ENCODE measurements around the gene TFPI2.
A peak's percentile ranks its signal among the peaks of the same experiment; 100 is the strongest.
"Not testable (repeated sequence)": the region's sequence is repeated elsewhere in the genome, so short reads cannot be mapped to it uniquely, and the experiment has no call there.

Gene TFPI2, protein sequence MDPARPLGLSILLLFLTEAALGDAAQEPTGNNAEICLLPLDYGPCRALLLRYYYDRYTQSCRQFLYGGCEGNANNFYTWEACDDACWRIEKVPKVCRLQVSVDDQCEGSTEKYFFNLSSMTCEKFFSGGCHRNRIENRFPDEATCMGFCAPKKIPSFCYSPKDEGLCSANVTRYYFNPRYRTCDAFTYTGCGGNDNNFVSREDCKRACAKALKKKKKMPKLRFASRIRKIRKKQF

DNA sequence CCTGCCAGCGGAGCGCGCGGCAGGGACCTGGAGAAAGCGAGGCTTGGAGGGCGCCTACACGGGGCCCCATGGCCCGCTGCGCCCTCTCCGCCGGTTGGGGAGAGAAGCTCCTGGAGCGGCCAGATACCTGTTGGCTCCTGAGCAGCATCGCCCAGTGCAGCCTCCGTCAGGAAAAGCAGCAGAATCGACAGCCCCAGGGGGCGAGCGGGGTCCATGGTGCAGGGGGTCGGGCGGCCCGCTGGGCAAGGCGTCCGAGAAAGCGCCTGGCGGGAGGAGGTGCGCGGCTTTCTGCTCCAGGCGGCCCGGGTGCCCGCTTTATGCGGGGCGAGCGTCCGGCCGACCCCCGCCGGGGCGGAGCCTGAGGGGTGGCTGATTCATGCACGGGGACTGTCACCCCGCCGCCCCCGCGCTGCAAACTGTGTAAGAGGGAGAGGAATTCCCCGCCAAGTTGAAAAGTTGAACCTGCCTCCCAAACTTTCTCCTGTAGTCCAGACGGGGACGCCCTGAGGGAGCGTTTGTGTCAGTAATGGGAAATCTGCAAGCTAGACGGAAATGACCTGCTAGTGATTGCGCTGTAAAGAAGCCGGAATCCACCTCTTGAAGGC is at the start of gene TFPI2:
Gene TFPI2, minus strand, starts transcription at position 290 of the 605 bp plus-strand sequence. Its CDS starts 75 bp downstream, at position 215.
- DNase-seq (ENCODE audit: low read depth in 3 of 3), result peak in 1 of 3 experiments; percentile 9

DNA sequence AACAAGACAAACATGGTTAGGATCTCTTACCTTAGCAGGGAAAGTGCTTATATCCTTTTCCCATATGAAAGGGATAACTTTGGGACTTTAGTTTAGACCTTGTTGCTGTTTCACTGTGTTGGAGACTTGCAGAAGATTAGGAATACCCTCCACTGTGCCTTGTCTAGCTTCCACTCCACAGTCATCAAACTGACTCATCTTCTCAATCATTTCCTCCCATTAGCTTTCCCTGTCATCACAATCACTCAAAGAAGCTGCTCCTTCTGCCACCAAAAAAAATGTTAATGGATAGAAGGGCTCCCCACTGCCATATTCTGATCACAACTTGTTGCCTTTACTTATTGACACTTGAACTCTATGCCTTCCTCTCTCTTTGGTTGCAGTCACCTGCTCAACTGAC is 47.7 kb upstream of the TFPI2 start:
- DNase-seq (ENCODE audit: low read depth in 3 of 3), result no peak

DNA sequence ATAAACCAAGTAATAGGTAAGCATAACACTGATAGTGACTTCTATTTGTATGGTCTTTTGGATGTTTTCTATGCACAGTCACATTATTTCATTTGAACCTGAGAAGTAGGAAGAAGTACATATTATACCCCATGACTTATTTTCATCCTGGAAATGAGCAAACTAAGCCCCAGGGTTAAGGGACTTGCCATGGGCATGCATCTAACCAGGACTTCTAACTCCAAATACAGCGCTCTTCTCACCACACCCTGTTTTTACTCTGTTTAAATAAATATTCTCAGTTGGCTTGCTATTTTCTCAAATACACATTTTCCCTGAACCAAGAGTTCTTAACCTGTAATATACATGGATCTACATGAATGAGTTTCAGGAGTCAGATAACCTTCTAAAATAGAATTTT is 47.3 kb upstream of the TFPI2 start:
- no peak for DNase-seq (ENCODE audit: low read depth in 3 of 3)

DNA sequence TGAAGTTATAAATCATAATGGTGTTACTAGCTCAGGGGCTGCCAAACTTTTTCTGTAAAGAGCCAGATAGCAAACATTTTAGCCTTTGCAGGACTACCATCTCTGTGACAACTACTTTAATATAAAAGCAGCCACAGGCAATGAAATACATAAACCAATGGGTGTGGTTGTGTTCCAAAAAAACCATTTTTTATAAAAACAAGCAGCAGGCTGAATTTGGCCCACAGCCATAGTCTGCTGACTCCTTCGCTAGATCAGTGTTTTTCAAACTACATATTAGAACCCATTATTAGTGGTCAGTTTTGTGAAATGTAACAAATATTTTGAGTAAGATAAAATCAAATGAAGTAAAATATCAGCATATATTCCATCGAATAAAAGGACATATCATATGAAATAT is 44.5 kb upstream of the TFPI2 start:
- DNase-seq (ENCODE audit: low read depth in 3 of 3), result no peak

DNA sequence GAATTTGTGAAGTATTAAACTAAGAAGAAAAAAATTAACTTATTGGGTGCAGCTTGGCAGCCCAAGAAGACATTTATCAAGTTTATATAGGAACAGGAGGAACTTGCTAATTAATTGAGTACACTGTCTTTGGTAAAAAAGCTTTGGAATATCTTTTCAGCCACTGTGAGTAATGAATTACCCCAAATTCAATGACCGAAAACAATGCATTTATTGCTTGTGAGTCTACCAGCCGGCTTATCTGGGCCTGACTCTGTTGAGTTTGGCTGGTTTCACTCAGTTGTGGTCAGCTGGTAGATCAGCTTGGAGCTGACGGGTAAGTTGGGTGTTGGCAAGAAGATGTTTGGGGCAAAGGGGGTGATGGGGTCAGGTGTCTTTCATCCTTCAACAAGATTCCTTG is 42.6 kb upstream of the TFPI2 start:
- no peak for DNase-seq (ENCODE audit: low read depth in 3 of 3)

DNA sequence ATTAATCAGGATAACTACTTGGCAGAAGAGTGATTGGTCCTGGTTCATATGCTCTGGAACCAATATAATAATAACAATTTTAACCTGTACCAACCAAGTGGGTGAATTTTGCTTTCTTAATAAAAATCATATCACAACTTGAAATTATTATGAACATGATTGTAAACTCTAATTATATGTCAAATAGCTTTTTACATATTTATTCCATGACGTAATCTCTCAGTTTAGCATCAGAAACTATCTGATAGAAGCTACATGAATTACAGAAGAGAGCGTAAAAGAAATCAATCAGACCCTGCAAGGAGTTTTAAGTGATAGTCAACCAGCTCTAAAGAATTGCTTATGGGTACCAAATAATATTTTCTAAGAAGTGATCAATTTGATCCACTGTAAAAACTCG is 41.1 kb upstream of the TFPI2 start:
- DNase-seq (ENCODE audit: low read depth in 3 of 3), result no peak

DNA sequence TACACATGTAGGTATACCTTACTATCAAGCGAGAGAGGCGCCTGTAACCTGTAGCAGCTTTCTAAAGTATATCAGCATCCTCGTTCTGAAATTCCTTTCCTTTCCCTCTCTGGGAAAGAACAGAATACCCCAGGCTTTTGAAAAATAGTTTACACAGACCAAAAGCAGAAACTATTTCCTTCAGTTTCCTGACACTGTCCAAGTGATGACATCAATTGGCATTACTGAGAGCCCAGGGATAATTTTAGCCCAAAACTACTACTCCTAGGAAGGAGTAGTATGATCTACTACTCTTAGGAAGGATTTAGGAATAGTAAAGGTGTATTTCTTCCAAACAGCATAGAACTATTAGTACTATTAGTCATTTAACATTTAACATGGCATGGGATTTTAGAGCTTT is 37.0 kb upstream of the TFPI2 start:
- no peak for DNase-seq (ENCODE audit: low read depth in 3 of 3)

DNA sequence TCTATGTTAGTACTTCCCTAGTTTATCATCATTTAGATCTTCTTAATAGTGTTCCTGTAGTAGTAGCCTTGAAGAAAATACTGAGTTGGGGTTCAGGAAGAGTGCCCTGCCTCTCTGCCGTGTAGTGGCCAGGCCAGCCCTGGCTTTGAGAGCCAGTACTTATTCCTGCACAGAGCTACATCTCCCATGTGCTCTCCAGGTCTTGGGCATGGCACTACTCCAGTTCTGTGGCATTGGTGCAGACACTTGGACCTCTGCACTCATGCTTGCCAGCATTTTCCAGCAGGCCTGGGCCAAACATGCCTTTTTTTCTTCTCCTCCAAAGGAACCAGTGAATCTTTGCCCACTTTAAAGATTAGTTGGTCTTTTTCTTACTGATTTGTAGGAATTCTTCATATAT is 36.2 kb upstream of the TFPI2 start:
- DNase-seq (ENCODE audit: low read depth in 3 of 3), result no peak

DNA sequence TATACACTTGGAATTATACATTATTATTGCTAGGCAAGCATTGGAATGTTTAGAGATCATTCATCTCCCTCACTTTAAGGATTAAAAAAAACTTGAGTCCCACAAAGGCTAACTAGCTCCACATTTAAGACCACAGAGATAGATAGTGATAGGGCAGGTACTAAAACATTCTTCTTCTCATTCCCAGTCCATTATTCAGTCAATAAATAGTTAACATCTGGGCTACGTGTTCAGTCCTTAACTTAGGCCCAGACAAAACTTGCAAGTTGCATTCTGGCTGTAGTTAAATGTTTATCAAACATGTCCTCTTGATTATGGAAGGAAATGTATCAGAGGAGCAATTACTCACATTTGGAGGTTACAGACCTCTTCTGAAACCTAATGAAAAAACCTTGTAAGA is 33.4 kb upstream of the TFPI2 start:
- no peak for DNase-seq (ENCODE audit: low read depth in 3 of 3)

DNA sequence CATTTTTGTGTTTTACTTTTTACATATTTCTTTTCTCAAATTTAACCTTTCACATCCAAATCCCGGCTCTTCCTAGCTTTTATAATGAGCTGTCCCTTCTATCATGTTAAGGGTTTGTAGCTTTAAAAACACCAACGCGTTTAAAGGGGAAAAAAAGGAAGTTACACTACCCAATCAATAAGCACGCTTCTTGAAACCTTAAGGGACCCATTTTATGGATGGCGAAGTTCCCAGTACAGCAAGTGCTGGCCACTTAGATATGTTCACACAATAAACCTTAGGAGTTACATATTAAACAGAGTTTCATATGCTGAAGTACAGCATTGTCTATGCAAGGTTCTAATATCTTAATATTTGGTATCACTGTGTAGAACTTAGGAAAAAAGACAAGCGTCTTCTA is 32.7 kb upstream of the TFPI2 start:
- DNase-seq (ENCODE audit: low read depth in 3 of 3), result no peak

DNA sequence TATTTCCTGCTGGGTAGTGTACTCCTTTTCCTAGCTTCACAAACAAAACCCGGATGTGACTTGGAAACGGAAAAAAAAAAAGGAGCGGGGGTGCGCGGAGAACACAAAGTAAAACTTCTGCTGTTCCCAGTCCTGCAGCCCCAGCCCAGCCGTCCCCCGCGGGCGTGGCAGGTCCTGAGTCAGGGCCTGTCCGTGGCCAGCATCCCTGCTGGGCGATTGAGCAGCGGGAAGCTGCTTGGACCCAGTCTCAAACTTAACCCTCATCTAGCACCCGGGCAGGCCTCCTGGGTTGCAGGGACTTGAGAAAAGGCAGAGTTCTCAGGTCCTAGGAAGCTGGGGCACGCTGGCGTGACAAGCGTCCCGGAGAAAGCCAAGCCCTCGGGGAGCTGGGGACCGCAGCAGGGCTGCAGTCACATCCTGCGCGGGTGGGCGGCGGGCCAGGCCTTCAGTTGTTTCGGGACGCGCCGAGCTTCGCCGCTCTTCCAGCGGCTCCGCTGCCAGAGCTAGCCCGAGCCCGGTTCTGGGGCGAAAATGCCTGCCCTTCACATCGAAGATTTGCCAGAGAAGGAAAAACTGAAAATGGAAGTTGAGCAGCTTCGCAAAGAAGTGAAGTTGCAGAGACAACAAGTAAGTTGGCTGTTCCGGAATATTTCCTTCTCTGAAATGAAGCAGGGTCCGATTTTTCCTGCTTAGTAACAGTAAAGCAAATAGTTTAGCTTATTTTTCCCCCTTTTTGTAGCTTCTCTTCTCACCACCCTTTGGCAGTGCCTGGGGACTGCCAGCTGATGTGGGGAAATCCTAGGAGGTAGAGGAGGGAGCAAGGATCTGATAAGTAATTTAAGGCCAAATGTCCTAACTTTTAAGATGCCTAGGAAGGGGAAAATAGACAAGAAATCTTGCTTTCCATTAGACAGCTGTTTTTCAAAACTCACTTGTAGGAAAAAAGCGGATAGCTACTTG is 31.3 kb upstream of the TFPI2 start, which contains the start of gene GNG11:
Gene GNG11, plus strand, starts transcription at position 129 of the 960 bp plus-strand sequence. Its CDS starts 403 bp downstream, at position 532.
- DNase-seq (ENCODE audit: low read depth in 3 of 3), result peak in 2 of 3 experiments; percentile 2 to 20

DNA sequence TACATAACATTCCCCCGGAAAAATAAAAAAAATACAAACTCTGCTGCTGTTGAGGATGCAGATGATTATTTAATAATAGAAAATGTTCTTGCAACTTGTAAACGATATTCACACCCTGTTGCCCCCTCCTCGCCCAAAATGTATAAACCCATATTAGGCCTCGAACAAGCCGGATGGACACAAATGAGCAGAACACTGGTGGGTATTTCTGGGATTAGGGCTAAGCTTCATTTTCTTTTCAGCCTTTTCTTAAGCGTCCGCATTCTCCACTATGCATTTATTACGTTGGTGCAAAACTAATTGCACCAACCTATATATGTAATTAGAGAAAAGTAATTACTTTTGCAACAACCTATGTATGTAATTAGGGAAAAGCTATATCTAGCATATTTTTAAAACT is 30.6 kb upstream of the TFPI2 start:
- no peak for DNase-seq (ENCODE audit: low read depth in 3 of 3)

DNA sequence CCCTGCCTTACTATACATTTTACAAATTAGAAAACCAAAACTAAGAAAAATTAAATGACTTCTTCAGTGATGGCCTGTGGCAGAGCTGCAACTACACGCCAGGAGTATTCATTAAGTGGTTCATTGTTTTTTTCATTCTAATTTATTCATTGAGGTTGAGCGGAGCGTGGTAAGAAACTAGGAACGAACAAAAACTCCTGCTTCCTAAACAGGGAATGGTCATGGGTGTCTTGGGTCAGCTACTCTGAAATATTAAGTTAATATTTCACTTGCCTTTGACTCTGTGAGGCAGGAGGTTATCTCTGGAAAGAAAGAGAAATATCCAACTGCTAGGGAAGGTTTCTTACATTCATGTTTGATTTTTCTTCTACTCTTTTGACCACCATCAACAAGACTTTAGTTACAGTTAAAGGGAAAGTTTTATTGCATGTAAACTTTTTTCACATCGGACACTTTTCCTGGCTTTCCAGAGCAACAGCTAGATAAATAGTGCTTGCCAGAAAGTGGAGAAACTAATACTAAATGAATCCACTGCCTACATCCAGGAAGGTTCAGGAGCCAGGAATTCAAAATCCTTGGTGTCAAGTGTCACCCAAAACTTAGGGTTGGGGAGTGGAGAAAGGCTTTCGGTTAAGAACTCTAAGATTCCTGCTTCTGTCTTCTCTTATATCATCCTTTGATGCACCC is 30.1 kb upstream of the TFPI2 start:
- DNase-seq (ENCODE audit: low read depth in 3 of 3), result no peak

DNA sequence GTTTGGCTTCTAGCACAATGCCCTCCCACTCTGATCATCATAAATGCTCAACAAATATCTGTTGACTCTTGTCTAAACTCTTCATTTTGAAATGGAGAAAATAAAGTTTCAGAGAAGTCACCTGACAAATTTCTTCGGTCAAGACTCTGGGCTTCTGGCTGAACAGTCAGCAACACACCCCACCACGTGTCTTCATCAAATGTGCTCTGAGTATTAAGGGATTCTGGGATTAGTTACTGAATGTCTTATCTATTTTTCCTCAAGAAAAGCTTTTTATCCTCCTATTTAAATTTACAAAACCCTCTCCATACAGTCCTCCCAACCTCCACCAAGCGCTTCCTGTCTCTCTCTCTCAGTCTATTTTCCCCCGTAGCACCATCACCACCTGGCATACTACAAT is 25.8 kb upstream of the TFPI2 start:
- DNase-seq (ENCODE audit: low read depth in 3 of 3), result not testable (repeated sequence)

DNA sequence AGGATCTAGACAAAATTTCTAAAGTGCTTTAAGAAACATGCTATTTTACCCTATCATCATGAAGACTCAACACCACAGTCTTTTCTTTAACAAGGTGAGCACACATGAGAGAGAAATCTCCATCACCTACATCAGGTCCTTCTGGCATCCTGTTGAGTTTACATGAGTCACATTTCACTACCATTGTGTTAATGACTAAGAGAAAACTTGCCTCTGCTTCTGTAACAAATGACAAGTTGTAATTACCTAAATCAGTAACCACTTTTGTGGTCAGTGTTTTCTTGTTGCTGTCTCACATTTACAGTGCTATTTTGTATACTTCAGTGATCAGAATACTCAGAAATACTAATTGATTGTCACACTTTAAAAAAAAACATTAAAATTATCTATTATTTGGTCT is 25.3 kb upstream of the TFPI2 start:
- not testable (repeated sequence) for DNase-seq (ENCODE audit: low read depth in 3 of 3)

DNA sequence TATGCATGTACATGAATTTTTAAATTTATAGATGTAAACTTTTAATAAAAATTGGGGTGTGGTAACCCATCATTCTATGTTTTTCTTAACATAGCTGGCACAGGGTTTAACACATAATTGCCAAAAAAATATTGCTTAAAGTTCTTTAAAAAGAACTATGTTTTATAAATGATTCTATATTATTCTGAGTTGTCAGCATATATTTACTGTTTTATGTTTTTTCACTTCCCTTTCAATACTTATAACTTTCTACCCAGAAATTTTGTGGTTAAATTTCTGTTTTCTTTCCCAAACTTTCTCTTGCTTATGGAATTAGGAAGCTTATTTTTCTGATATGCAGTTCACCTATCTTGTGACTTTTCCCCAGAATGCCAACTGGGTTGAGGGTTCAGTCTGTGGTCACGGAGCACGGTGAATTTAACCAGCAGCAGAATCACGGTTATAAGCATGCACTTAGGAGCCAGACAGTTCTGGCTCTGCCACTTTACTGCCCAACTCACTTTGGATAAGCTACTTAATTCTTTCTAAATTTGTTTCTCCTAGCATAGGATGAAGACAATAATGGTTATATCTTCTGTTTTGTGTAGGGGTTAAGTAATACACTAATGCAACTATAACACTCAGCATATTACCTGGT is 24.8 kb upstream of the TFPI2 start:
- not testable (repeated sequence) for DNase-seq (ENCODE audit: low read depth in 3 of 3)

DNA sequence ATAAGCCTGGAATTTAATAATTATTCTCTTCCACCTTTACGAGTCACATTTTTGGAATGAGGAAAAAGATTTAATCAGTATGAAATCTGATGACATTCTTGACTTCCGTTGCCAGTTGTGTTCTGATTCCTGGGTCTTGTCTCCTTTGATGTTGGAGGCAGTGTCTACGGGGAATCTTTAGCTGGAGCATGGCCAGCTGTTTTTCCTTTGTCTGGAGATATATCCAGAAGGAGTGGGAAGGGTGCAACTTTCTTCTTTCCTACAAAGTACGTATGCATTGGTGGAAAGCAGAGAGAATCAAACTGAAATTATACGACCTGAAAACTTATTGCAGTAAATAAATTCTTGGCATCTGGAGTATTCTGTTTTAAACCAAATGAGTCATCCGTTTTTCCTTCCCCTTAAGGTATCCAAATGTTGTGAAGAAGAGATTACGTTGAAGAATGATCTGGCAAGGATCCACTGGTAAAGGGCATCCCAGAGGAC is 24.1 kb upstream of the TFPI2 start:
- DNase-seq (ENCODE audit: low read depth in 3 of 3), result no peak

DNA sequence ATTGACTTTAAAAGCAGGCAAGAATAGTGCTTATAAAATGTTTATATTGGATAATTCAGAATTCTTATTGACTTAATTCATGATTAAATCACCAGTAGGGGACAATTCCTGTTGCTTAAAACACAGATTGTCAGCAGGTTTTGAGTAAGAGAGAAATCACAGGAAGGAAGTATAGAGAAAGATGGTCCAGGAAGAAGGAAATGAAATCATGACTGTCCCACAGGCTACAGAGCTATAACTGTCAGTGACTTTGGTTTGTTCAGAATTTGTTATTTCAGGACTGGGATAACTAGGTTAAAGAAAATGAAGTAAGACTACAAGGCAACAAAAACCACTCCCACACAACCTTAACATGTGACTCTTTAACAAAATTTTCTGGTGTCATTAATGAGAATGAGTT is 22.6 kb upstream of the TFPI2 start:
- no peak for DNase-seq (ENCODE audit: low read depth in 3 of 3)

DNA sequence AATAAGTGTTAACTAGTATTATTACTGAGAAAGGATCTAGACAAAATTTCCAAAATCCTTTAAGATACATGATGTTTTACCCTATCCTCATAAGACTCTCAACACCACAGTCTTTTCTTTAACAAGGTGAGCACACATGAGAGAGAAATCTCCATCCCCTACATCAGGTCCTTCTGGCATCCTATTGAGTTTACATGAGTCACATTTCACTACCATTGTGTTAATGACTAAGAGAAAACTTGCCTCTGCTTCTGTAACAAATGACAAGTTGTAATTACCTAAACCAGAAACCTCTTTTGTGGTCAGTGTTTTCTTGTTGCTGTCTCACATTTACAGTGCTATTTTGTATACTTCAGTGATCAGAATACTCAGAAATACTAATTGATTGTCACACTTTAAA is 21.1 kb upstream of the TFPI2 start:
- DNase-seq (ENCODE audit: low read depth in 3 of 3), result not testable (repeated sequence)

DNA sequence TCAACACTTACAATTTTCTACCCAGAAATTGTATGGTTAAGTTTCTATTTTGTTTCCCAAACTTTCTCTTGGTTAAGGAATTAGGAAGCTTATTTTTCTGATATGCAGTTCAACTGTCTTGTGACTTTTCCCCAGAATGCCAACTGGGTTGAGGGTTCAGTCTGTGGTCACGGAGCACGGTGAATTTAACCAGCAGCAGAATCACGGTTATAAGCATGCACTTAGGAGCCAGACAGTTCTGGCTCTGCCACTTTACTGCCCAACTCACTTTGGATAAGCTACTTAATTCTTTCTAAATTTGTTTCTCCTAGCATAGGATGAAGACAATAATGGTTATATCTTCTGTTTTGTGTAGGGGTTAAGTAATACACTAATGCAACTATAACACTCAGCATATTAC is 20.7 kb upstream of the TFPI2 start:
- not testable (repeated sequence) for DNase-seq (ENCODE audit: low read depth in 3 of 3)
